Testis (tissue), 3 donors: ENCODE measurements around the gene ARHGEF16. TPM values are rescaled to one million over a fixed set of nuclear protein-coding genes. Genes with fewer than 3 reads are reported as not detected.
A peak's percentile ranks its signal among the peaks of the same experiment; 100 is the strongest.

Experiments used
- DNase-seq: peaks from one replicate; pipeline ENCODE4 v3.0.0-alpha.2; 2019
- H3K27ac ChIP-seq, 2 donors: fragments of 200-600 bp; sonication (generic); one replicate each; pipeline ENCODE4 v1.5.1; 2019
- H3K27me3 ChIP-seq: fragments of 200-600 bp; sonication (generic); one replicate; pipeline ENCODE4 v1.5.1; 2019
- H3K36me3 ChIP-seq: fragments of 200-600 bp; sonication (generic); one replicate; pipeline ENCODE4 v1.5.1; 2017; ENCODE audit warnings: low read depth; ENCODE audit errors: missing control alignments
- H3K4me1 ChIP-seq: fragments of 200-600 bp; sonication (generic); one replicate; pipeline ENCODE4 v1.5.1; 2019
- H3K4me3 ChIP-seq, 2 donors: fragments of 200-600 bp; sonication (generic); one replicate each; pipeline ENCODE4 v1.5.1; 2017 to 2019
- H3K9me3 ChIP-seq: fragments of 200-600 bp; sonication (generic); one replicate; pipeline ENCODE4 v1.5.1; 2017
- CTCF ChIP-seq, 3 experiments: fragments of 450-650 bp in 2 of 3; fragments of 200-600 bp in 1 of 3; sonication (generic) in 1 of 3; IDR thresholded peaks; one replicate each; pipeline ENCODE4 v1.5.1; 2016 to 2019; ENCODE audit warnings: antibody characterized with exemption in 3 of 3, mild to moderate bottlenecking in 2 of 3, moderate library complexity in 1 of 3
- POLR2A ChIP-seq: fragments of 450-650 bp; IDR thresholded peaks from one replicate; pipeline ENCODE4 v1.6.1; 2017; ENCODE audit warnings: antibody characterized with exemption, mild to moderate bottlenecking, moderate library complexity
- WGBS, 2 donors: methylation state at CpG; one replicate each; pipeline ENCODE4 v1.1.5; 2018; 5-methylcytosine and 5-hydroxymethylcytosine counted together
- intact Hi-C: fragments of 100-400 bp; cut with DNase I; formaldehyde crosslinking; loops from one replicate; pipeline ENCODE4 v1.15.1; 2023; ENCODE audit warnings: low total_unique reads
- polyA plus RNA-seq: library from polyadenylated mRNA; stranded (reverse); fragments of 350-450 nt; fragmentation: Illumina TruSeq; extraction: RNeasy Lipid Tissue Mini Kit (QIAGEN cat#74804); gene quantifications from one replicate; pipeline ENCODE4 v1.2.3, GENCODE V29; 2014; ENCODE audit warnings: low read depth, low replicate concordance; ENCODE audit not compliant: insufficient read depth
- total RNA-seq, 2 donors: library from RNA; depleted of rRNA; stranded (reverse); fragments of >200 nt; gene quantifications; one replicate each; pipeline ENCODE4 v1.2.3, GENCODE V29; 2016

ARHGEF16 gene
- total and polyA plus RNA-seq, 3 donors from 2014 or later, result 5.7 to 25.7 (median 17.1) TPM

GRCh38 chr1:3456449-3456963 lies 2.0 kb downstream of the ARHGEF16 start:
- Histone ChIP-seq H3K4me3 (no peak overlapping the region), H3K27ac (no peak overlapping the region), H3K4me1 (peaks cover 48% of the 10 kb centered on the region), H3K27me3 (no peaks in the 10 kb centered on the region), H3K36me3 (no peaks in the 10 kb centered on the region), H3K9me3 (no peaks in the 10 kb centered on the region)
- intact Hi-C loops, result no loop called here
- DNase-seq, result no peak
- WGBS, 2 donors, result 76 to 80% methylated on average over 4 to 12 of the region's 12 CpGs
- TF ChIP-seq CTCF (IDR thresholded peaks at IDR 0.05), result no peak
- no peak for TF ChIP-seq POLR2A

- WGBS, 2 donors, result 81 to 86% methylated on average over 23 to 29 of the region's 29 CpGs
- peaks cover 52% of the 10 kb centered on the region for H3K4me1 ChIP-seq
- no peaks in the 10 kb centered on the region for H3K36me3 ChIP-seq
- TF ChIP-seq CTCF (IDR thresholded peaks at IDR 0.05), result no peak
- no peak for TF ChIP-seq POLR2A
- H3K9me3 ChIP-seq, result no peaks in the 10 kb centered on the region
- peak overlapping the region in 1 of 2 donors; percentile 48 for H3K27ac ChIP-seq
- DNase-seq, result no peak
- no peaks in the 10 kb centered on the region for H3K27me3 ChIP-seq
- intact Hi-C loops, result no loop called here
- H3K4me3 ChIP-seq, result no peak overlapping the region
Measured at GRCh38 chr1:3456964-3457909, 2.8 kb downstream of the ARHGEF16 start.

- H3K36me3 ChIP-seq, result no peaks in the 10 kb centered on the region
- WGBS, 2 donors, result 57 to 66% methylated on average over 12 to 18 of the region's 18 CpGs
- peaks cover 52% of the 10 kb centered on the region for H3K4me1 ChIP-seq
- DNase-seq, result no peak
- H3K27ac ChIP-seq, result peak overlapping the region in 1 of 2 donors; percentile 48
- intact Hi-C loops, result no loop called here
- no peaks in the 10 kb centered on the region for H3K27me3 ChIP-seq
- no peaks in the 10 kb centered on the region for H3K9me3 ChIP-seq
- TF ChIP-seq POLR2A (no peak), CTCF (IDR thresholded peaks at IDR 0.05) (no peak)
- no peak overlapping the region for H3K4me3 ChIP-seq
Measured at GRCh38 chr1:3457910-3458883, 3.7 kb downstream of the ARHGEF16 start.

GRCh38 chr1:3459051-3459908 lies 4.8 kb downstream of the ARHGEF16 start:
- 86 to 89% methylated on average over 24 of the region's 24 CpGs for whole genome bisulfite sequencing, 2 donors
- DNase-seq, result no peak
- Histone ChIP-seq H3K4me1 (peaks cover 47% of the 10 kb centered on the region), H3K36me3 (no peaks in the 10 kb centered on the region), H3K4me3 (no peak overlapping the region), H3K9me3 (no peaks in the 10 kb centered on the region), H3K27me3 (no peaks in the 10 kb centered on the region), H3K27ac (peak overlapping the region; percentile 66 to 80)
- TF ChIP-seq POLR2A (no peak), CTCF (IDR thresholded peaks at IDR 0.05) (no peak)
- intact Hi-C loops, result no loop called here
